ENCODE results near the gene SARM1. TPM values are rescaled to one million over a fixed set of nuclear protein-coding genes. Genes with fewer than 3 reads are reported as not detected.

Gene SARM1
- total RNA-seq, 1 donor from 2014 or later: 12.8 TPM

DNA sequence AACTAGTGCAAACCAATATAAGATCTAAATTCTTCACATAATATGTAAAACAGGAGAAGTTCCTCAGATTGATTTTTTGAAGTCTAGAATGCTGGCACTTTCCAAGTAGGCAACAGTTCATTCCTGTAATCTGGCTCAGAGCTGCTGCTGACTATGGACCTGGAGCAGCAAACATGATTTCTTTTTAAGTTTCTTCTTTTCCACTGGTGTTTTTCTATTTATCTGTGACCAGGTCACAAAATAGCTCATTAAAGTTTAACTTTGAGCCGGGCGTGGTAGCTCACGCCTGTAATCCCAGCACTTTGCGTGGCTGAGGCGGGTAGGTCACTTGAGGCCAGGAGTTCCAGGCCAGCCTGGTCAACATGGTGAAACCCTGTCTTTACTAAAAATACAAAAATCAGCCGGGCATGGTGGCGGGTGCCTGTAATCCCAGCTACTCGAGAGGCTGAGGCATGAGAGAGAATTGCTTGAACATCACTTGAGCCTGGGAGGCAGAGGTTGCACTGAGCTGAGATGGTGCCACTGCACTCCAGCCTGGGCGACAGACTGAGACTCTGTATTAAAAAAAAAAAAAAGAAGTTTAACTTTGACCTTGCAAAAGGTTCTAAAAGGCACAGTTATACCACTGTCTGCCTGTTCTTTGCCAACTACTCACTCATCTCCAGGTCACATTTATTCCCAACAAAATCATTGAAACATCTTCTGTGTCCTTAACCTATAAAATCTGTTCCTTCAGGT lies 72.6 kb downstream of the SARM1 start:
- Mint-ChIP-seq H3K4me3 (ENCODE audit: unreplicated experiment) (no peak overlapping the region), H3K36me3 (ENCODE audit: low read depth, unreplicated experiment) (no peaks in the 10 kb centered on the region), H3K9me3 (ENCODE audit: unreplicated experiment) (peaks cover 2% of the 10 kb centered on the region), H3K27ac (ENCODE audit: unreplicated experiment) (no peak overlapping the region), H3K4me1 (ENCODE audit: low read depth, unreplicated experiment) (no peaks in the 10 kb centered on the region), H3K27me3 (ENCODE audit: low read depth, unreplicated experiment) (peaks cover 6% of the 10 kb centered on the region)
- Histone ChIP-seq H3K4me1 (ENCODE audit: insufficient read depth, low read length) (no peaks in the 10 kb centered on the region), H3K4me2 (ENCODE audit: low read length) (no peak overlapping the region), H3K79me2 (ENCODE audit: insufficient read depth, low read length) (no peaks in the 10 kb centered on the region), H3K27me3 (ENCODE audit: insufficient read depth, low read length) (no peaks in the 10 kb centered on the region), H4K20me1 (ENCODE audit: insufficient read depth, low read length) (no peaks in the 10 kb centered on the region), H3K9me3 (ENCODE audit: insufficient read depth, low read depth, low read length) (no peaks in the 10 kb centered on the region), H3K36me3 (ENCODE audit: insufficient read depth, low read length) (no peaks in the 10 kb centered on the region), H3K27ac (ENCODE audit: low read depth, low read length) (no peak overlapping the region), H3K4me3 (ENCODE audit: insufficient read depth, low read depth, low read length) (no peak overlapping the region), H2AFZ (ENCODE audit: low read depth, low read length) (no peak overlapping the region), H3K9ac (ENCODE audit: low read length) (no peak overlapping the region)
- no peak for DNase-seq (ENCODE audit: low read depth)
- FAIRE-seq: no peak
- no peak for TF ChIP-seq EZH2 (IDR thresholded peaks at IDR 0.05; ENCODE audit: insufficient read depth, low read length)
- TF ChIP-seq, protein P1, sequence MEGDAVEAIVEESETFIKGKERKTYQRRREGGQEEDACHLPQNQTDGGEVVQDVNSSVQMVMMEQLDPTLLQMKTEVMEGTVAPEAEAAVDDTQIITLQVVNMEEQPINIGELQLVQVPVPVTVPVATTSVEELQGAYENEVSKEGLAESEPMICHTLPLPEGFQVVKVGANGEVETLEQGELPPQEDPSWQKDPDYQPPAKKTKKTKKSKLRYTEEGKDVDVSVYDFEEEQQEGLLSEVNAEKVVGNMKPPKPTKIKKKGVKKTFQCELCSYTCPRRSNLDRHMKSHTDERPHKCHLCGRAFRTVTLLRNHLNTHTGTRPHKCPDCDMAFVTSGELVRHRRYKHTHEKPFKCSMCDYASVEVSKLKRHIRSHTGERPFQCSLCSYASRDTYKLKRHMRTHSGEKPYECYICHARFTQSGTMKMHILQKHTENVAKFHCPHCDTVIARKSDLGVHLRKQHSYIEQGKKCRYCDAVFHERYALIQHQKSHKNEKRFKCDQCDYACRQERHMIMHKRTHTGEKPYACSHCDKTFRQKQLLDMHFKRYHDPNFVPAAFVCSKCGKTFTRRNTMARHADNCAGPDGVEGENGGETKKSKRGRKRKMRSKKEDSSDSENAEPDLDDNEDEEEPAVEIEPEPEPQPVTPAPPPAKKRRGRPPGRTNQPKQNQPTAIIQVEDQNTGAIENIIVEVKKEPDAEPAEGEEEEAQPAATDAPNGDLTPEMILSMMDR (IDR thresholded peaks at IDR 0.05; ENCODE audit: insufficient read depth, low read depth, low read length): no peak

DNA sequence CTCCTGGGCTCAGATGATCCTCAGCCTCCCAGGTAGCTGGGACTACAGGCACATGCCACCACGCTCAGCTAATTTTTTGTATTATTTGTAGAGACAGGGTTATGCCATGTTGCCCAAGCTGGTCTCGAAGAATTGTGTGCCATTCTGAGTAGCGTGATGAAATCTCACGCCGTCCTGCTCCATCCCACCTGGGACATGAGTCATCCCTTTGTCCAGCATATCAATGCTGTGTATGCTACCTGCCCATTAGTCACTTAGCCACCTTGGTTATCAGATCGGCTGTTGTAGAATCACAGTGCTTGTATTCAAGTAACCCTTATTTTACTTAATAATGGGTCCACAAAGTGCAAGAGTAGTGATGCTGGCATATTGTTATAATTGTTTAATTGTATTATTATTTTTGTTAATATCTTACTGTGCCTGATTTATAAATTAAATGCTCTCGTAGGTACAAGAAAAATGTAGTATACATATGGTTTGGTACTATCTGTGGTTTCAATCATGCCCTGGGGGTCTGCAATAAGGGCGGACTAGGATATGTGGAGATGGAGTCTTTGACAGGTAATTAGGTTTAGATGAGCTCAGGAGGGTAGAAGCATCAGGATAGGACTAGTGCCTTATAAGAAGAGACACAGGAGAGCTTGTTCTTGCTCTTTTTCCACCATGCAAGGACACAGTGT lies 75.4 kb downstream of the SARM1 start:
- Mint-ChIP-seq H3K9me3 (ENCODE audit: unreplicated experiment) (peaks cover 2% of the 10 kb centered on the region), H3K4me1 (ENCODE audit: low read depth, unreplicated experiment) (no peaks in the 10 kb centered on the region), H3K27ac (ENCODE audit: unreplicated experiment) (no peak overlapping the region), H3K4me3 (ENCODE audit: unreplicated experiment) (no peak overlapping the region), H3K36me3 (ENCODE audit: low read depth, unreplicated experiment) (no peaks in the 10 kb centered on the region), H3K27me3 (ENCODE audit: low read depth, unreplicated experiment) (peaks cover 10% of the 10 kb centered on the region)
- no peaks in the 10 kb centered on the region for H3K79me2 ChIP-seq (ENCODE audit: insufficient read depth, low read length)
- no peak overlapping the region for H3K27ac ChIP-seq (ENCODE audit: low read depth, low read length)
- DNase-seq (ENCODE audit: low read depth) (no peak), FAIRE-seq (no peak)
- H2AFZ ChIP-seq (ENCODE audit: low read depth, low read length): no peak overlapping the region
- TF ChIP-seq EZH2 (IDR thresholded peaks at IDR 0.05; ENCODE audit: insufficient read depth, low read length): no peak
- TF ChIP-seq, protein P1 (IDR thresholded peaks at IDR 0.05; ENCODE audit: insufficient read depth, low read depth, low read length): no peak
- no peaks in the 10 kb centered on the region for H3K4me1 ChIP-seq (ENCODE audit: insufficient read depth, low read length)
- H3K4me3 ChIP-seq (ENCODE audit: insufficient read depth, low read depth, low read length): no peak overlapping the region
- no peak overlapping the region for H3K9ac ChIP-seq (ENCODE audit: low read length)
- no peaks in the 10 kb centered on the region for H3K27me3 ChIP-seq (ENCODE audit: insufficient read depth, low read length)
- H4K20me1 ChIP-seq (ENCODE audit: insufficient read depth, low read length): no peaks in the 10 kb centered on the region
- H3K9me3 ChIP-seq (ENCODE audit: insufficient read depth, low read depth, low read length): no peaks in the 10 kb centered on the region
- no peaks in the 10 kb centered on the region for H3K36me3 ChIP-seq (ENCODE audit: insufficient read depth, low read length)
- no peak overlapping the region for H3K4me2 ChIP-seq (ENCODE audit: low read length)

DNA sequence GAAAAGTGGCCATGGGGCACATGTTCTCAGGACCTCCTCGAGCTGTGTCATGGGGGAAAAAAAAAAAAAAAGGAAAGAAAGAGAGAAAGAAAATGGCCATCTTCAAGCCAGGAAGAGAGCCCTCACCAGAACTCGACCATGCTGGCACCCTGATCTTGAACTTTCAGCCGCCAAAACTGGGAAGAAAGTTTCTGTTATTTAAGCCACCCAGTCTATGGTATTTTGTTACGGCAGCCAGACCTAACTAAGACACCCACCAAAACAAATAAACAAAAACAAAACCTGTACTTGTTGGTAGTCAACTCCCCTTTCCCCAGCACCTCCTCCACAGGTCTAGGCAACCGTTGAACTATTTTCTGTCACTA lies 75.9 kb downstream of the SARM1 start:
- no peak overlapping the region for H3K27ac Mint-ChIP-seq (ENCODE audit: unreplicated experiment)
- peaks cover 4% of the 10 kb centered on the region for H3K9me3 Mint-ChIP-seq (ENCODE audit: unreplicated experiment)
- H3K4me3 Mint-ChIP-seq (ENCODE audit: unreplicated experiment): no peak overlapping the region
- no peak overlapping the region for H3K4me3 ChIP-seq (ENCODE audit: insufficient read depth, low read depth, low read length)
- FAIRE-seq: no peak
- no peaks in the 10 kb centered on the region for H4K20me1 ChIP-seq (ENCODE audit: insufficient read depth, low read length)
- no peak overlapping the region for H3K9ac ChIP-seq (ENCODE audit: low read length)
- H3K4me1 ChIP-seq (ENCODE audit: insufficient read depth, low read length): no peaks in the 10 kb centered on the region
- no peak overlapping the region for H2AFZ ChIP-seq (ENCODE audit: low read depth, low read length)
- H3K36me3 Mint-ChIP-seq (ENCODE audit: low read depth, unreplicated experiment): no peaks in the 10 kb centered on the region
- DNase-seq (ENCODE audit: low read depth): no peak
- no peak overlapping the region for H3K27ac ChIP-seq (ENCODE audit: low read depth, low read length)
- no peaks in the 10 kb centered on the region for H3K36me3 ChIP-seq (ENCODE audit: insufficient read depth, low read length)
- H3K4me1 Mint-ChIP-seq (ENCODE audit: low read depth, unreplicated experiment): no peaks in the 10 kb centered on the region
- H3K27me3 ChIP-seq (ENCODE audit: insufficient read depth, low read length): no peaks in the 10 kb centered on the region
- no peaks in the 10 kb centered on the region for H3K79me2 ChIP-seq (ENCODE audit: insufficient read depth, low read length)
- H3K4me2 ChIP-seq (ENCODE audit: low read length): no peak overlapping the region
- H3K27me3 Mint-ChIP-seq (ENCODE audit: low read depth, unreplicated experiment): peaks cover 11% of the 10 kb centered on the region
- H3K9me3 ChIP-seq (ENCODE audit: insufficient read depth, low read depth, low read length): no peaks in the 10 kb centered on the region
- TF ChIP-seq, protein P1 (IDR thresholded peaks at IDR 0.05; ENCODE audit: insufficient read depth, low read depth, low read length): no peak
- no peak for TF ChIP-seq EZH2 (IDR thresholded peaks at IDR 0.05; ENCODE audit: insufficient read depth, low read length)

Measured in astrocyte (in vitro differentiated cells and primary cell).